ENCODE data around the gene KRT86.
A peak's percentile ranks its signal among the peaks of the same experiment; 100 is the strongest.

The KRT86 gene

DNA sequence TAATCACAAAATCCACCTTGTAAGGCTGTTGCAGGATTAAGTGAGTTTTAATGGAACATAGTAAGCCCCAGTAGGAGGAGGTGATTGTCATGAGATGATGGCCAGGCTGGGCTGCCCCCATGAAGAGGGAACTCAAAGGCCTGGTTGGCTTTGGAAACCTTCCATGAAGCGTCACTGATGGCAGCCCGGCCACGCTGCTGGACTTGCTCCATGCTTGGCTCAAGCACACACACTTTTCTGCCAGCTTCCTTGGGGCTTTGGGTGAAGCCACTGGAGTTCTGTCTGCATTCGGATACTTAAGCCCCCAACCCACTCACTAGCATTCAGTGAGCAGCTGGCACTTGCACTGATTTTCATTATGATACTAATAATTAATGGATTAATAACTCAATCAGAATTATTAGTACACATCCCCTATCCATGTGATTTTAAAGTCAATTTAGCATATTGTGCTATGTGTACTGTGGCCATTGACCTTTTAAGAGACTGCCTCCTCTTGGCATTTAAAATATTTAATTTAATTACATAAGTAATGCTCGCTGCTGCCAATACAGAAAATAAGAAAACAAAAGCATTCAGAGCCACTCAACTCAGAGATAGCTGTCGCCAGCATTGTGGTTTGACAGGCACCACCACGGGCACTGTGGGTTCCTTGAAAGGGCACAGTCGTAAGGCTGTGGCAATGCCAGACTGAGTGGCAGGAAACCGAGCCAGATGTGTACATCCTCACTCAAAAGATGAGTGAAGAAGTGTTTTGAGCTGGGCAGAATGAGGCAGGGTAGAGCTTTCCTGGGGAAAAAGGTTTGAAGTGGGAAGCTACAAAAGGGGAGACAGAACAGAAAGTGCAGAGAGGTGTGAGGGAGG is 77.0 kb downstream of the KRT86 start:
- H3K27me3 ChIP-seq (replicated peaks; ENCODE audit: insufficient read depth, low read length), result peaks cover 86% of the 10 kb centered on the region
- H3K79me2 ChIP-seq (ENCODE audit: low read length), result no peaks in the 10 kb centered on the region
- H3K4me1 ChIP-seq (ENCODE audit: low read length), result no peaks in the 10 kb centered on the region
- no peak overlapping the region for H3K4me2 ChIP-seq (ENCODE audit: low read depth, low read length)
- no peak overlapping the region for H3K27ac ChIP-seq (ENCODE audit: low read length)
- peak; percentile 57 for DNase-seq
- no peak overlapping the region for H2AFZ ChIP-seq (ENCODE audit: low read length)
- H3K36me3 ChIP-seq (replicated peaks; ENCODE audit: insufficient read depth, low read length), result no peaks in the 10 kb centered on the region
- H3K9me3 ChIP-seq (replicated peaks; ENCODE audit: insufficient read depth, low read length), result no peaks in the 10 kb centered on the region
- TF ChIP-seq, protein P1, sequence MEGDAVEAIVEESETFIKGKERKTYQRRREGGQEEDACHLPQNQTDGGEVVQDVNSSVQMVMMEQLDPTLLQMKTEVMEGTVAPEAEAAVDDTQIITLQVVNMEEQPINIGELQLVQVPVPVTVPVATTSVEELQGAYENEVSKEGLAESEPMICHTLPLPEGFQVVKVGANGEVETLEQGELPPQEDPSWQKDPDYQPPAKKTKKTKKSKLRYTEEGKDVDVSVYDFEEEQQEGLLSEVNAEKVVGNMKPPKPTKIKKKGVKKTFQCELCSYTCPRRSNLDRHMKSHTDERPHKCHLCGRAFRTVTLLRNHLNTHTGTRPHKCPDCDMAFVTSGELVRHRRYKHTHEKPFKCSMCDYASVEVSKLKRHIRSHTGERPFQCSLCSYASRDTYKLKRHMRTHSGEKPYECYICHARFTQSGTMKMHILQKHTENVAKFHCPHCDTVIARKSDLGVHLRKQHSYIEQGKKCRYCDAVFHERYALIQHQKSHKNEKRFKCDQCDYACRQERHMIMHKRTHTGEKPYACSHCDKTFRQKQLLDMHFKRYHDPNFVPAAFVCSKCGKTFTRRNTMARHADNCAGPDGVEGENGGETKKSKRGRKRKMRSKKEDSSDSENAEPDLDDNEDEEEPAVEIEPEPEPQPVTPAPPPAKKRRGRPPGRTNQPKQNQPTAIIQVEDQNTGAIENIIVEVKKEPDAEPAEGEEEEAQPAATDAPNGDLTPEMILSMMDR (IDR thresholded peaks at IDR 0.05; ENCODE audit: low read length), result no peak
- TF ChIP-seq EZH2phosphoT487 (IDR thresholded peaks at IDR 0.05; ENCODE audit: low read length) (no peak), EZH2 (optimal IDR thresholded peaks at IDR 0.05; ENCODE audit: low read depth, low read length) (no peak)
- H3F3A ChIP-seq (ENCODE audit: insufficient read depth, low read length), result no peaks in the 10 kb centered on the region
- H3K4me3 ChIP-seq (ENCODE audit: low read length), result no peak overlapping the region
- H3K9ac ChIP-seq (ENCODE audit: low read length), result no peak overlapping the region
- H3K9me2 ChIP-seq (replicated peaks; ENCODE audit: insufficient read depth, low read length), result no peaks in the 10 kb centered on the region
- H4K20me1 ChIP-seq (ENCODE audit: insufficient read depth, low read length), result no peaks in the 10 kb centered on the region

DNA sequence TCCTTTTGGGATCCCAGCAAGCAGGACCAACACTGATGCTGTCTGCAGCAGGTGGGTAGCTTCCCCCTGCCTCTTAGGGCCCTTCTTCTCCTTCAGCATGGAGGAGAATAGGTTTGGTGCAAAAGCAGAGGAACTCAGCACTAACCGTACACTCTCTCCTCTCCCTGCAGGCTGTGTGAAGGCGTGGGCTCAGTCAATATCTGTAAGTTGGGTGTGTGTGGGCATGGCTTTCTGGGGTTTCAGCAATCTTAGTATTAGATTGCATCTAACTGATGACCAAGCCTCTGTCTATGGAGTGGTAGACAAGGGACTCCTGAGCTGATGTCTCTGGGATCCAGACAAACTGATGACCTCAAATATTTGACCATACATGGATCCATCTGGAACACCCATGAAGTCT is 78.5 kb downstream of the KRT86 start:
- Histone ChIP-seq H3K27ac (ENCODE audit: low read length) (no peak overlapping the region), H3K9me2 (replicated peaks; ENCODE audit: insufficient read depth, low read length) (no peaks in the 10 kb centered on the region), H2AFZ (ENCODE audit: low read length) (no peak overlapping the region), H3K9me3 (replicated peaks; ENCODE audit: insufficient read depth, low read length) (no peaks in the 10 kb centered on the region), H3K4me1 (ENCODE audit: low read length) (no peaks in the 10 kb centered on the region), H3K79me2 (ENCODE audit: low read length) (no peaks in the 10 kb centered on the region), H3K4me2 (ENCODE audit: low read depth, low read length) (no peak overlapping the region), H3K4me3 (ENCODE audit: low read length) (no peak overlapping the region), H3K27me3 (replicated peaks; ENCODE audit: insufficient read depth, low read length) (peaks cover 91% of the 10 kb centered on the region), H3F3A (ENCODE audit: insufficient read depth, low read length) (no peaks in the 10 kb centered on the region), H3K9ac (ENCODE audit: low read length) (no peak overlapping the region), H4K20me1 (ENCODE audit: insufficient read depth, low read length) (no peaks in the 10 kb centered on the region), H3K36me3 (replicated peaks; ENCODE audit: insufficient read depth, low read length) (no peaks in the 10 kb centered on the region)
- no peak for DNase-seq
- no peak for TF ChIP-seq EZH2 (optimal IDR thresholded peaks at IDR 0.05; ENCODE audit: low read depth, low read length)
- TF ChIP-seq, protein P1 (IDR thresholded peaks at IDR 0.05; ENCODE audit: low read length), result no peak
- no peak for TF ChIP-seq EZH2phosphoT487 (IDR thresholded peaks at IDR 0.05; ENCODE audit: low read length)

DNA sequence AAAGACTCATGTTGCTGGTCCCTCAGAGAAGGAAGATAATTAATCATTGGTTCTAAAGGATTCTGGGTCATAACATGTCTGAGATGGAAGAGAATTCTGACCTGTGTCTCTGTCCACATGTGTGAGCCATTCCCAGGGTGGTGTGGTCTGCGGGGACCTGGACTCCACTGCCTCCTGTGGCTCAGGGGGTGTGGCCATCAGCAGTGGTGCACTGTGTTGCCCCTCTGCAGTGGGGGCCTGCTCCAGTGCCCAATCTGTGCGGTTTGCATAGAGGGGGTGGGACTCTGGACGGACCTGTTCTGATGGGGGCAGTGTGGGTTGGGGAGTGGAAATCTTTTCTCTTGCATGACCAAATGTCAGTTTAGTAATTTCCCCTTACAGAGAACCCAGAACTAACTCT is 79.3 kb downstream of the KRT86 start:
- H3K4me3 ChIP-seq (ENCODE audit: low read length), result no peak overlapping the region
- H3K9me3 ChIP-seq (replicated peaks; ENCODE audit: insufficient read depth, low read length), result no peaks in the 10 kb centered on the region
- H3K36me3 ChIP-seq (replicated peaks; ENCODE audit: insufficient read depth, low read length), result no peaks in the 10 kb centered on the region
- no peaks in the 10 kb centered on the region for H3F3A ChIP-seq (ENCODE audit: insufficient read depth, low read length)
- H4K20me1 ChIP-seq (ENCODE audit: insufficient read depth, low read length), result no peaks in the 10 kb centered on the region
- H3K4me2 ChIP-seq (ENCODE audit: low read depth, low read length), result no peak overlapping the region
- H3K9ac ChIP-seq (ENCODE audit: low read length), result no peak overlapping the region
- H3K27me3 ChIP-seq (replicated peaks; ENCODE audit: insufficient read depth, low read length), result peaks cover 94% of the 10 kb centered on the region
- no peaks in the 10 kb centered on the region for H3K79me2 ChIP-seq (ENCODE audit: low read length)
- peaks cover 4% of the 10 kb centered on the region; the same call in 1 of the 2 replicates for H3K4me1 ChIP-seq (ENCODE audit: low read length)
- H3K27ac ChIP-seq (ENCODE audit: low read length), result no peak overlapping the region
- no peak for DNase-seq
- H3K9me2 ChIP-seq (replicated peaks; ENCODE audit: insufficient read depth, low read length), result no peaks in the 10 kb centered on the region
- H2AFZ ChIP-seq (ENCODE audit: low read length), result no peak overlapping the region
- TF ChIP-seq EZH2phosphoT487 (IDR thresholded peaks at IDR 0.05; ENCODE audit: low read length) (no peak), EZH2 (optimal IDR thresholded peaks at IDR 0.05; ENCODE audit: low read depth, low read length) (no peak)
- TF ChIP-seq, protein P1 (IDR thresholded peaks at IDR 0.05; ENCODE audit: low read length), result no peak

All from MM.1S (cell line).